HEK293 (cell line): Measurements from ENCODE around the gene C1orf56.

ENCODE experiments used
- AEBP2 ChIP-seq: fragments of 450-650 bp; formaldehyde crosslinking; IDR thresholded peaks from 2 replicates; pipeline ENCODE4 v1.5.1; 2016; ENCODE audit warnings: missing biosample characterization, missing genetic modification characterization, borderline replicate concordance
- IKZF3 ChIP-seq: fragments of 450-650 bp; IDR thresholded peaks from 2 replicates; pipeline ENCODE4 v1.5.0; 2018; ENCODE audit warnings: missing biosample characterization, mild to moderate bottlenecking, missing genetic modification characterization, moderate library complexity
- INSM2 ChIP-seq: fragments of 450-650 bp; formaldehyde crosslinking; IDR thresholded peaks from 2 replicates; pipeline ENCODE4 v1.5.1; 2016; ENCODE audit warnings: missing biosample characterization, missing genetic modification characterization
- KLF1 ChIP-seq: fragments of 450-650 bp; formaldehyde crosslinking; IDR thresholded peaks from 2 replicates; pipeline ENCODE4 v1.5.1; 2016; ENCODE audit warnings: missing biosample characterization, missing genetic modification characterization
- KLF10 ChIP-seq: fragments of 450-650 bp; IDR thresholded peaks from 2 replicates; pipeline ENCODE4 v1.5.1; 2018; ENCODE audit warnings: missing biosample characterization, mild to moderate bottlenecking, missing genetic modification characterization
- PRDM2 ChIP-seq: fragments of 450-650 bp; formaldehyde crosslinking; IDR thresholded peaks from 2 replicates; pipeline ENCODE4 v1.5.1; 2016; ENCODE audit warnings: missing biosample characterization, missing genetic modification characterization, borderline replicate concordance
- SP3 ChIP-seq: fragments of 450-650 bp; formaldehyde crosslinking; IDR thresholded peaks from 2 replicates; pipeline ENCODE4 v1.5.1; 2016; ENCODE audit warnings: missing biosample characterization, missing genetic modification characterization
- SP7 ChIP-seq: fragments of 450-650 bp; formaldehyde crosslinking; IDR thresholded peaks from 2 replicates; pipeline ENCODE4 v1.5.1; 2016; ENCODE audit warnings: missing biosample characterization, missing genetic modification characterization
- WT1 ChIP-seq: fragments of 450-650 bp; formaldehyde crosslinking; IDR thresholded peaks from 2 replicates; pipeline ENCODE4 v1.5.1; 2016; ENCODE audit warnings: missing biosample characterization, missing genetic modification characterization
- ZBTB17 ChIP-seq: fragments of 450-650 bp; formaldehyde crosslinking; IDR thresholded peaks from 2 replicates; pipeline ENCODE4 v1.5.1; 2016; ENCODE audit warnings: missing biosample characterization, missing genetic modification characterization
- ZEB2 ChIP-seq: fragments of 450-650 bp; formaldehyde crosslinking; IDR thresholded peaks from 2 replicates; pipeline ENCODE4 v1.5.1; 2016; ENCODE audit warnings: missing biosample characterization, missing genetic modification characterization
- ZNF18 ChIP-seq: fragments of 450-650 bp; formaldehyde crosslinking; IDR thresholded peaks from 2 replicates; pipeline ENCODE4 v1.5.1; 2016; ENCODE audit warnings: missing biosample characterization, missing genetic modification characterization
- ZNF23 ChIP-seq: fragments of 450-650 bp; formaldehyde crosslinking; IDR thresholded peaks from 2 replicates; pipeline ENCODE4 v1.5.1; 2016; ENCODE audit warnings: missing biosample characterization, missing genetic modification characterization, borderline replicate concordance
- ZNF24 ChIP-seq: fragments of 450-650 bp; formaldehyde crosslinking; IDR thresholded peaks from 2 replicates; pipeline ENCODE4 v1.5.1; 2016; ENCODE audit warnings: missing biosample characterization, missing genetic modification characterization
- ZNF280D ChIP-seq: fragments of 450-650 bp; formaldehyde crosslinking; IDR thresholded peaks from 2 replicates; pipeline ENCODE4 v1.5.1; 2016; ENCODE audit warnings: missing biosample characterization, missing genetic modification characterization
- ZNF311 ChIP-seq: fragments of 450-650 bp; formaldehyde crosslinking; IDR thresholded peaks from 2 replicates; pipeline ENCODE4 v1.5.1; 2017; ENCODE audit warnings: missing biosample characterization, missing genetic modification characterization, borderline replicate concordance
- ZNF341 ChIP-seq: fragments of 450-650 bp; formaldehyde crosslinking; IDR thresholded peaks from 2 replicates; pipeline ENCODE4; 2016; ENCODE audit warnings: low read depth, missing biosample characterization, missing genetic modification characterization
- ZNF398 ChIP-seq: fragments of 450-650 bp; formaldehyde crosslinking; IDR thresholded peaks from 2 replicates; pipeline ENCODE4 v1.5.1; 2017; ENCODE audit warnings: missing biosample characterization, missing genetic modification characterization
- ZNF571 ChIP-seq: fragments of 450-650 bp; formaldehyde crosslinking; IDR thresholded peaks from 2 replicates; pipeline ENCODE4 v1.5.0; 2017; ENCODE audit warnings: missing biosample characterization, missing genetic modification characterization
- ZNF76 ChIP-seq: fragments of 450-650 bp; formaldehyde crosslinking; IDR thresholded peaks from 2 replicates; pipeline ENCODE4; 2016; ENCODE audit warnings: low read depth, missing biosample characterization, missing genetic modification characterization, borderline replicate concordance
- ZNF785 ChIP-seq: fragments of 450-650 bp; formaldehyde crosslinking; IDR thresholded peaks from 2 replicates; pipeline ENCODE4 v1.5.1; 2016; ENCODE audit warnings: missing biosample characterization, missing genetic modification characterization
- ZXDB ChIP-seq: fragments of 450-650 bp; formaldehyde crosslinking; IDR thresholded peaks from 2 replicates; pipeline ENCODE4 v1.5.1; 2016; ENCODE audit warnings: missing biosample characterization, missing genetic modification characterization

C1orf56 gene

GRCh38 chr1:151060007-151060656 lies 12.6 kb downstream of the C1orf56 start, which contains the start of gene MLLT11 (continued):
- TF ChIP-seq ZNF76 (tag by site-specific recombination) = peak; percentile 15; the same call in 1 of the 2 replicates
- TF ChIP-seq ZNF24 = 0 out of 2 replicates have a peak, but pooled peaks have one; percentile 26
- TF ChIP-seq ZNF785 (tag by site-specific recombination) = no peak
- TF ChIP-seq AEBP2 (tag by site-specific recombination) = no peak
- TF ChIP-seq KLF10 (tag by site-specific recombination) = no peak
- peak; percentile 82 for TF ChIP-seq ZNF398
- peak; percentile 10; the same call in 1 of the 2 replicates for TF ChIP-seq ZXDB (tag by site-specific recombination)
- TF ChIP-seq ZNF18 (tag by site-specific recombination) = peak; percentile 85
- TF ChIP-seq SP3 (tag by site-specific recombination) = peak; percentile 74
- peak; percentile 33; the same call in 1 of the 2 replicates for TF ChIP-seq ZEB2 (tag by site-specific recombination)
- TF ChIP-seq ZNF280D (tag by site-specific recombination) = no peak
- TF ChIP-seq KLF1 (tag by site-specific recombination) = peak; percentile 68
- TF ChIP-seq WT1 = 0 out of 2 replicates have a peak, but pooled peaks have one; percentile 27
- TF ChIP-seq ZNF341 (tag by site-specific recombination) = peak; percentile 96
- no peak for TF ChIP-seq PRDM2
- TF ChIP-seq IKZF3 (tag by site-specific recombination) = peak; percentile 88
- TF ChIP-seq ZBTB17 (tag by site-specific recombination) = peak; percentile 60
- TF ChIP-seq ZNF571 (tag by site-specific recombination) = no peak
- peak; percentile 92 for TF ChIP-seq SP7 (tag by site-specific recombination)
- peak; percentile 45 for TF ChIP-seq INSM2
- TF ChIP-seq ZNF311 (tag by site-specific recombination) = no peak
- no peak for TF ChIP-seq ZNF23 (tag by site-specific recombination)
